HepG2 (cell line): ENCODE measurements around the gene P4HA3. TPM values are rescaled to one million over a fixed set of nuclear protein-coding genes. Genes with fewer than 3 reads are reported as not detected.

Experiments used
- ATAC-seq: fragments of 200-7000 bp; cut with Tn5 transposase; 3 replicates; pipeline ENCODE4 v1.9.1; 2020; ENCODE audit warnings: mild to moderate bottlenecking, moderate library complexity
- BruUV-seq: library from RNA; stranded (reverse); fragments of 400-500 nt; replicated peaks from 2 replicates; lab custom pipeline; 2021; lab: Mats Ljungman, UMichigan
- CTCF ChIA-PET: fragments of 300-600 bp; formaldehyde crosslinking; extraction: SDS; loops from one replicate; lab custom pipeline; 2021; ENCODE audit warnings: low total read pairs, inconsistent platforms, low intra/inter-chr PET ratio; lab: Yijun Ruan, JAX
- POLR2A ChIA-PET: fragments of 350-600 bp; sonication (Branson Sonifier 250); formaldehyde crosslinking; loops from one replicate; lab custom pipeline; 2020; ENCODE audit warnings: antibody characterized with exemption, inconsistent platforms; lab: Yijun Ruan, JAX
- DNase-seq: peaks from one replicate; pipeline ENCODE4 v3.0.0-alpha.2; 2015; ENCODE audit warnings: low spot score
- FAIRE-seq: peaks from 3 replicates; lab custom pipeline; 2011; peaks lifted over from hg19 to GRCh38; lab: Jason Lieb, UNC
- H2AFZ ChIP-seq: one replicate; pipeline ENCODE4 v1.6.1; 2011; ENCODE audit warnings: low read length, inconsistent platforms
- H3K27ac ChIP-seq: fragments of 300-600 bp; 3 replicates; pipeline ENCODE4 v1.8.0; 2011; ENCODE audit warnings: mixed run types, mild to moderate bottlenecking, mixed read lengths, low read length, inconsistent platforms; ENCODE audit not compliant: insufficient read depth; ENCODE audit errors: extremely low read length
- H3K27me3 ChIP-seq, 2 experiments: fragments of 200-600 bp in 1 of 2; 2 replicates in 1 of 2; 3 replicates in 1 of 2; pipeline versions ENCODE4 v1.6.0 to v1.8.0; 2011; ENCODE audit warnings: low read length in 2 of 2, mild to moderate bottlenecking in 2 of 2, moderate library complexity in 2 of 2, inconsistent platforms in 1 of 2; ENCODE audit not compliant: insufficient read depth in 2 of 2, control insufficient read depth in 1 of 2
- H3K36me3 ChIP-seq, 2 experiments: fragments of 200-600 bp in 1 of 2; replicated peaks in 1 of 2; 2 replicates in 1 of 2; 3 replicates in 1 of 2; pipeline versions ENCODE4 v1.5.1 to v1.8.0; 2011; ENCODE audit warnings: low read length in 2 of 2, inconsistent platforms in 1 of 2; ENCODE audit not compliant: insufficient read depth in 2 of 2, control insufficient read depth in 1 of 2
- H3K4me1 ChIP-seq: 2 replicates; pipeline ENCODE4 v1.5.1; 2012; ENCODE audit warnings: low read length, inconsistent platforms; ENCODE audit not compliant: insufficient read depth
- H3K4me2 ChIP-seq: 2 replicates; pipeline ENCODE4 v1.6.0; 2011; ENCODE audit warnings: low read depth, low read length, inconsistent platforms
- H3K4me3 ChIP-seq, 3 experiments: fragments of 200-600 bp in 1 of 3; sonication (generic), shearing (Covaris generic) in 1 of 3; replicated peaks in 1 of 3; 2 replicates each; pipeline ENCODE4 v1.5.1; 2011 to 2016; ENCODE audit warnings: low read length in 3 of 3, inconsistent platforms in 2 of 3, low read depth in 2 of 3, mild to moderate bottlenecking in 2 of 3, control low read depth in 1 of 3, mixed read lengths in 1 of 3; ENCODE audit not compliant: insufficient read depth in 1 of 3
- H3K79me2 ChIP-seq: one replicate; pipeline ENCODE4 v1.6.1; 2011; ENCODE audit warnings: low read length, inconsistent platforms; ENCODE audit not compliant: insufficient read depth
- H3K9ac ChIP-seq: 2 replicates; pipeline ENCODE4 v1.6.0; 2011; ENCODE audit warnings: mild to moderate bottlenecking, low read depth, low read length, inconsistent platforms; ENCODE audit not compliant: insufficient read depth
- H3K9me3 ChIP-seq: 2 replicates; pipeline ENCODE4 v1.5.1; 2012; ENCODE audit warnings: mild to moderate bottlenecking, low read length
- H4K20me1 ChIP-seq: 2 replicates; pipeline ENCODE4 v1.6.0; 2011; ENCODE audit warnings: inconsistent platforms, mild to moderate bottlenecking, low read length, moderate library complexity; ENCODE audit not compliant: insufficient read depth
- ARID4A ChIP-seq: sonication (generic); formaldehyde crosslinking; IDR thresholded peaks from 2 replicates; pipeline ENCODE4 v1.5.0; 2020; ENCODE audit warnings: mild to moderate bottlenecking, missing genetic modification reagents, borderline replicate concordance
- GMEB1 ChIP-seq: sonication (generic); formaldehyde crosslinking; IDR thresholded peaks from 2 replicates; pipeline ENCODE4 v1.5.1; 2020; ENCODE audit warnings: missing genetic modification reagents, mild to moderate bottlenecking, borderline replicate concordance
- GPBP1L1 ChIP-seq: sonication (generic); formaldehyde crosslinking; IDR thresholded peaks from 2 replicates; pipeline ENCODE4 v1.5.0; 2020; ENCODE audit warnings: mild to moderate bottlenecking, missing genetic modification reagents
- MAFK ChIP-seq, 2 experiments: IDR thresholded peaks in 1 of 2; conservative IDR thresholded peaks in 1 of 2; 2 replicates each; pipeline ENCODE4 v1.6.1; 2011; ENCODE audit warnings: improper control_type of control experiment in 2 of 2, low read length in 2 of 2
- PHF21A ChIP-seq: sonication (generic); formaldehyde crosslinking; IDR thresholded peaks from 2 replicates; pipeline ENCODE4 v1.5.0; 2020; ENCODE audit warnings: mild to moderate bottlenecking, missing genetic modification reagents
- PRMT3 ChIP-seq: sonication (generic); formaldehyde crosslinking; IDR thresholded peaks from 2 replicates; pipeline ENCODE4 v1.8.1; 2022; ENCODE audit warnings: low read depth, mild to moderate bottlenecking, moderate library complexity, missing genetic modification reagents, borderline replicate concordance
- RFX1 ChIP-seq: fragments of 450-650 bp; IDR thresholded peaks from 2 replicates; pipeline ENCODE4 v1.6.1; 2017
- ZBTB38 ChIP-seq: sonication (generic); formaldehyde crosslinking; IDR thresholded peaks from 2 replicates; pipeline ENCODE4 v1.5.1; 2020; ENCODE audit warnings: mild to moderate bottlenecking, missing genetic modification reagents
- ZNF362 ChIP-seq: sonication (generic); formaldehyde crosslinking; IDR thresholded peaks from 2 replicates; pipeline ENCODE4 v1.4.0; 2020; ENCODE audit warnings: missing genetic modification reagents, mild to moderate bottlenecking, borderline replicate concordance
- WGBS: methylation state at CpG from one replicate; pipeline ENCODE4 v1.1.6; 2017; ENCODE audit warnings: low lambda C conversion rate; 5-methylcytosine and 5-hydroxymethylcytosine counted together
- in situ Hi-C: cut with HindIII; loops from 2 replicates; pipeline ENCODE4 v1.10.0; 2017; ENCODE audit warnings: low pct_unique_long_range_greater_than_20kb; ENCODE audit not compliant: extremely low pct_ligation_motif_present
- intact Hi-C: fragments of 100-400 bp; cut with micrococcal nuclease; formaldehyde crosslinking; loops from one replicate; pipeline ENCODE4 v1.10.0; 2022; ENCODE audit not compliant: unreplicated experiment
- polyA plus RNA-seq, 8 experiments: library from polyadenylated mRNA; depleted of rRNA in 3 of 8; stranded (reverse) in 7 of 8; unstranded in 1 of 8; fragments of >200 nt; fragmentation: Illumina TruSeq in 4 of 8; extraction: Trizol in 4 of 8; gene quantifications; 2 replicates each; pipeline versions ENCODE4 v1.2.1 to v1.2.3, GENCODE V29; 2011 to 2016; ENCODE audit warnings: low read depth in 4 of 8, missing spikeins in 1 of 8, mixed read lengths in 1 of 8; ENCODE audit not compliant: insufficient read depth in 1 of 8
- total RNA-seq, 5 experiments: library from RNA; depleted of rRNA; stranded (reverse); fragments of >200 nt; fragmentation: Illumina TruSeq; extraction: Trizol; gene quantifications; 2 replicates each; pipeline ENCODE4 v1.2.3, GENCODE V29; 2016; ENCODE audit warnings: low read depth in 1 of 5

P4HA3 gene
- total and polyA plus RNA-seq, 2 of the 13 experiments (the other 11 are each of a cell fraction or from before 2014, with no cell fraction given), result not detected

- TF ChIP-seq GMEB1 (CRISPR knock-in tag), result no peak
- TF ChIP-seq MAFK (conservative IDR thresholded peaks at IDR 0.05 in 1 of 2, IDR thresholded peaks at IDR 0.05 in 1 of 2; ENCODE audit: low read length in 2 of 2), result no peak
Measured at GRCh38 chr11:74283580-74284180, 27.8 kb downstream of the P4HA3 start (continued).

GRCh38 chr11:74282914-74283371 lies 28.5 kb downstream of the P4HA3 start:
- H4K20me1 ChIP-seq, result no peaks in the 10 kb centered on the region
- no peak overlapping the region for H3K4me2 ChIP-seq
- H3K4me1 ChIP-seq, result no peaks in the 10 kb centered on the region
- in situ Hi-C loops, result no loop called here
- no peak overlapping the region for H3K9ac ChIP-seq
- no TSS peak for BruUV-seq
- TF ChIP-seq ZBTB38 (CRISPR knock-in tag), result no peak
- no peak for TF ChIP-seq ARID4A
- TF ChIP-seq GPBP1L1, result no peak
- TF ChIP-seq PRMT3 (CRISPR knock-in tag), result no peak
- TF ChIP-seq RFX1, result peak; percentile 41; the same call in 1 of the 2 replicates
- no peak for TF ChIP-seq ZNF362 (CRISPR knock-in tag)
- no peak for TF ChIP-seq PHF21A (CRISPR knock-in tag)
- no peak for FAIRE-seq
- H2AFZ ChIP-seq, result no peak overlapping the region
- WGBS, result 36% methylated on average over 5 of the region's 5 CpGs
- CTCF ChIA-PET, result no interaction called here
- no peak for DNase-seq
- no peaks in the 10 kb centered on the region for H3K36me3 ChIP-seq
- no peaks in the 10 kb centered on the region for H3K79me2 ChIP-seq
- POLR2A ChIA-PET, result no interaction called here
- H3K9me3 ChIP-seq, result no peaks in the 10 kb centered on the region
- no peaks in the 10 kb centered on the region for H3K27me3 ChIP-seq
- ATAC-seq, result no peak
- H3K27ac ChIP-seq, result no peak overlapping the region
- no peak overlapping the region for H3K4me3 ChIP-seq
- intact Hi-C loops, result no loop called here
